Fibroblast of the aortic adventitia (primary cell): ENCODE results near the gene OPCML. TPM values are rescaled to one million over a fixed set of nuclear protein-coding genes. Genes with fewer than 3 reads are reported as not detected.

Source experiments
- DNase-seq: peaks from one replicate; pipeline ENCODE4 v3.0.0-alpha.2; 2010; ENCODE audit warnings: low read depth
- H3K4me3 ChIP-seq: 2 replicates; pipeline ENCODE4 v1.5.1; 2011; ENCODE audit warnings: low read depth, mild to moderate bottlenecking, control low read depth, low read length, moderate library complexity
- total RNA-seq: library from RNA; depleted of rRNA; stranded (reverse); fragments of >200 nt; gene quantifications from 2 replicates; pipeline ENCODE4 v1.2.3, GENCODE V29; 2012; ENCODE audit warnings: low replicate concordance
- TF ChIP-seq, protein P1 (sequence below): IDR thresholded peaks from 2 replicates; pipeline ENCODE4 v1.5.1; 2011; ENCODE audit warnings: mild to moderate bottlenecking, low read length, control low read depth, inconsistent platforms; ENCODE audit not compliant: insufficient read depth

The OPCML gene
- total RNA-seq, 1 donor = 0.18 TPM

GRCh38 chr11:133402551-133402950 lies 129.8 kb downstream of the OPCML start:
- no peak for DNase-seq
- no peak overlapping the region for H3K4me3 ChIP-seq
- TF ChIP-seq, protein P1, sequence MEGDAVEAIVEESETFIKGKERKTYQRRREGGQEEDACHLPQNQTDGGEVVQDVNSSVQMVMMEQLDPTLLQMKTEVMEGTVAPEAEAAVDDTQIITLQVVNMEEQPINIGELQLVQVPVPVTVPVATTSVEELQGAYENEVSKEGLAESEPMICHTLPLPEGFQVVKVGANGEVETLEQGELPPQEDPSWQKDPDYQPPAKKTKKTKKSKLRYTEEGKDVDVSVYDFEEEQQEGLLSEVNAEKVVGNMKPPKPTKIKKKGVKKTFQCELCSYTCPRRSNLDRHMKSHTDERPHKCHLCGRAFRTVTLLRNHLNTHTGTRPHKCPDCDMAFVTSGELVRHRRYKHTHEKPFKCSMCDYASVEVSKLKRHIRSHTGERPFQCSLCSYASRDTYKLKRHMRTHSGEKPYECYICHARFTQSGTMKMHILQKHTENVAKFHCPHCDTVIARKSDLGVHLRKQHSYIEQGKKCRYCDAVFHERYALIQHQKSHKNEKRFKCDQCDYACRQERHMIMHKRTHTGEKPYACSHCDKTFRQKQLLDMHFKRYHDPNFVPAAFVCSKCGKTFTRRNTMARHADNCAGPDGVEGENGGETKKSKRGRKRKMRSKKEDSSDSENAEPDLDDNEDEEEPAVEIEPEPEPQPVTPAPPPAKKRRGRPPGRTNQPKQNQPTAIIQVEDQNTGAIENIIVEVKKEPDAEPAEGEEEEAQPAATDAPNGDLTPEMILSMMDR = no peak

- DNase-seq = no peak
- TF ChIP-seq, protein P1 = no peak
- H3K4me3 ChIP-seq = no peak overlapping the region
Measured at GRCh38 chr11:133399855-133400625, 132.3 kb downstream of the OPCML start.

DNA sequence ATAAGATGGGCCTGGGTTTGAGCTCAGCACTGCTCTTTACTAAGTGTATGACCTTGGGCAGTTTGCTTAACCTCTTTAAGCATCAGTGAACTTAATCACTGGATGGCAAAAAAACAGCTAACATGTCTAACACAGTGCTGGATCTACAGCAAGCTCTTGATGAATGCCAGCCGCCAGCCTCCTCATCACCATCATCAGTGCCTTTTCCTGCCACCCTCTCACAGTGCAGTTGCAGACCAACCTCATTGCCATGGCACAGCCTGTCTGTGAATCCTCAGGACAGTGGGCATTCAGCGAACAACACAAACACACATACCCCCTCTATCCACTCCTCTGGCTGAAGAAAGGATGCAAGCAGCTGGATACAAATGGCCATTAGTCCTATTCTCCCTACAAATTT lies 133.0 kb downstream of the OPCML start:
- no peak for DNase-seq
- no peak overlapping the region for H3K4me3 ChIP-seq
- TF ChIP-seq, protein P1 = no peak

GRCh38 chr11:133390803-133391202 lies 141.5 kb downstream of the OPCML start:
- DNase-seq = no peak
- TF ChIP-seq, protein P1 = no peak
- H3K4me3 ChIP-seq = no peak overlapping the region

- TF ChIP-seq, protein P1 = no peak
- no peak for DNase-seq
- no peak overlapping the region for H3K4me3 ChIP-seq
Measured at GRCh38 chr11:133388975-133389568, 143.2 kb downstream of the OPCML start.

DNA sequence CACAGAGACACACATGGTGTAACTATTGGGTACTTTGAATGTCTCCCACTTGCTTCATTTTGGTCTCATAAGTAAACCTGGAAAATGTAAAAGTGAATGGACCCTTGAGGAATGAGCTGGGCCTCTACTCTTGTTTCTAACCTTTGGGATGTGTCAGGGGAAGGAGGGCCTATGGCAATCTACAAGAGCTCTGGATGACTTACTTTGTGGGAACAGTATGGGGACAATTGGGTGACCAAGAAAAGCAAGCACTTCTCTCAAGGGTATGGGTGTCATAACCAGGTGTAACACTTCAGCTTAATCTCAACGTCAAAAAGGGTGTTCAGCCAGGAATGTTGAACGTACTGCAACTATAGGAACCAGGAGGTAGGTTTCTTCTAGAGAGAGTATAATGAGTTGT lies 144.0 kb downstream of the OPCML start:
- no peak for DNase-seq
- TF ChIP-seq, protein P1 = no peak
- H3K4me3 ChIP-seq = no peak overlapping the region
